Activated T-cell treated with anti-CD3 and anti-CD28 coated beads for 4 hours (primary cell): ENCODE data around the gene GLB1L3.
"Not testable (repeated sequence)": the region's sequence is repeated elsewhere in the genome, so short reads cannot be mapped to it uniquely, and the experiment has no call there.

Source experiments
- DNase-seq: peaks from one replicate; pipeline ENCODE4 v3.0.0-alpha.2; 2020

The GLB1L3 gene

DNA sequence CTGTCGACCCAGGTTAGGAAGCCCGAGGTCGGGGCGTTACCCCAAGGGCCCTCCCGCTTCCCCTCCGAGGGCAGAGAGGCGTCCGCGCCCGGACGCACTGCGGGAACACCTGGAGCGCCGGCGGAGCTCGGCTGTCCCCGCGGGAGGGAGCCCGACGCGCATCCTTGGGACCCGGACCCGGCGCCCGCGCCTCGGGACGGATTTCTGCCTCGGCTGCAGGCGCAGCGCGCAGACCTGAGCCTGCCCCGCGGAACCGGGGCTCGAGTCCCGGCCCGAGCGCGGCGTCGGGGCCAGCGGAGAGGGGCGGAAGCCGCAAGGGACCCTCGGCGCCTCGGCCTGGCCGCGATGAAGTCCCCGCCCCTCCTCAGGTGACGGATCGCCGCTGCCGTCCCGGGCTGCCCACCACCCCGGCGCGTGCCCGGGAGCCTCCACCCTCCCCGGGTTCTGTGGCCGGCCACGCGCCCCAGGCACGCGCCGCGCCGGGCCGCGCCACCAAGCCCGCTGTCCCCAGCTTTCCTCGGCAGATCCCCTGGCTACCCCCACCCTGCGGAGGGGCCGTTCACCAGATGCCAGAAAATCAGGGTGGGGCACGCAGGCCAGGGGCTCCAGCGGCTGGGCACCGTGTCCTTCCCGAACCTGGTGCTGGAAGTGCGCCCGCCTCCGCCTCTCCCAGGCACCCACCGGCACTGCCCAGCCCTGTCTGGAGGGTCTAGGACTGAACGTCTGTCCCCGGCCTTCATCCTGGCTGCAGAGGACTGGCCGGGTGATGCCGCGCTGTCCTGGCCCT is 410 bp downstream of the GLB1L3 start:
- no peak for DNase-seq

DNA sequence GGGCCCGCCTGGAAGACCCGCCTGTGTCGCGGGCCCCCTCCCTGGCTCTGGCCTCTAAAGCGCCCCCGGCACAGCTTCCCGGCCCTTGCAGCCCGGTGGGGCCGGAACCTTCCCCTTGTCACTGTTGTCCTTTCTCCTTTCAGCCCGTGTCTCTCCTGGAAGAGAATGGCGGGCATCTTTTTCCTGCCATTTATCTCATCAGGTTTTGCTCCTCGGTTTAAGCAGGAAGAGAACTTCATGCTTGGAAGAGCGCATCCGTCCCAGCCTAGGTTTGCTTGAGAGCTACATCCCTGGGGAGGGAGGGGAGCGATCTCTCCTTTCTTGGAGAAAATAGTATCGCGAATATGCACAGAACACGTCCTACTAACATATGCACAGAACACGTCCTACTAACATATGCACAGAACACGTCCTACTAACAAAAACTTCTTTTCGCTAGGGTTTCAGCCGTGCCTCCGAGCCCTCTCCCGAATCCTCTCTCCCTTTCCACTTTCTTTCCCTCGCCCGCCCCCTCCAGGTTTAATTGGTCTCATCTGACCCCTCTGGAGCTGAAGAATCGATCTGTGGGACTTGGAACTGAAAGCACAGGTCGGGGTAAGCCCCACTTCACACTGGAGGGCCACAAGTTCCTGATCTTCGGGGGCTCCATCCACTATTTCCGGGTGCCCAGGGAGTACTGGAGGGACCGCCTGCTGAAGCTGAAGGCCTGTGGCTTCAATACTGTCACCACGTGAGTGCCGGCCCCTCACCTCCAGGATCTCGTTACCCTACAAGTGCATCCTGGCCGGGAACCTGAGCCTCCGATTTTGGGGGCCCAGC is 1.2 kb downstream of the GLB1L3 start:
- no peak for DNase-seq

DNA sequence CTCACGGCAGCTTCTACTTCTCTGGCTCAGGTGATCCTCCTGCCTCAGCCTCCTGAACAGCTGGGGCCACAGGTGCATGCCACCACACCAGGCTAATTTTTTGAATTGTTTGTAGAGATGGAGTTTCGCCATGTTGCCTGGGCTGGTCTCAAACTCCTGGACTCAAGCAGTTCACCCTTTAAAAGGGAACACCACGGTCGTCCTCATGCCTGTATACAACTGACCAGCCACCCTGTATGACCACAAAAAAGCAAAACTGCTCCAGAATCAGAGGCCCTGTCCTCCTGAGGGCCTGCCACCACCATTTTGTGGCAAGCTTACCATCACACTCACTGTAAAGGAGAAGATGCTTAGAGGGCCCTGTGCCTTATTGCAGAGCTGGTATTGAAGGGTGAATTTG is 2.2 kb downstream of the GLB1L3 start:
- DNase-seq, result no peak

DNA sequence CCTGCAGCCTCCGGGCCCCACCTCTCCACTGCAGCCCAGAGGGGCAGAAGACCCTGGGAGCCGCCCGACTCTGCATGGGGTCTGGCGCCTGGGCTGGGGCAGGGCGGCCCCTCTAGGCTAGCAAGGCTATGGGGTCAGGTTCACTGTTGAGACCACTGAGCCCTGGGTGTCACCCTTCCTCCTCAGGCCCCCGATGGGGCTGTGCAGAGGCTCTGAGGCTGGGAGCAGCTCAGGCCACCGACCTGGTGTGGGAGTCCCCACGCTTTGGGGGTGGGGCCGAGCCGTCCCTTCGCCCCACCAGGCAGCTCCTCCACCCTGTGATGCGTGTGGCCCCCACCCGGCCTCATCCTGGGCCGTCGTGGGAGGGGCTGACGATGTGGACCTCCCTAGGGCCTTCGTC is 5.5 kb downstream of the GLB1L3 start:
- not testable (repeated sequence) for DNase-seq

DNA sequence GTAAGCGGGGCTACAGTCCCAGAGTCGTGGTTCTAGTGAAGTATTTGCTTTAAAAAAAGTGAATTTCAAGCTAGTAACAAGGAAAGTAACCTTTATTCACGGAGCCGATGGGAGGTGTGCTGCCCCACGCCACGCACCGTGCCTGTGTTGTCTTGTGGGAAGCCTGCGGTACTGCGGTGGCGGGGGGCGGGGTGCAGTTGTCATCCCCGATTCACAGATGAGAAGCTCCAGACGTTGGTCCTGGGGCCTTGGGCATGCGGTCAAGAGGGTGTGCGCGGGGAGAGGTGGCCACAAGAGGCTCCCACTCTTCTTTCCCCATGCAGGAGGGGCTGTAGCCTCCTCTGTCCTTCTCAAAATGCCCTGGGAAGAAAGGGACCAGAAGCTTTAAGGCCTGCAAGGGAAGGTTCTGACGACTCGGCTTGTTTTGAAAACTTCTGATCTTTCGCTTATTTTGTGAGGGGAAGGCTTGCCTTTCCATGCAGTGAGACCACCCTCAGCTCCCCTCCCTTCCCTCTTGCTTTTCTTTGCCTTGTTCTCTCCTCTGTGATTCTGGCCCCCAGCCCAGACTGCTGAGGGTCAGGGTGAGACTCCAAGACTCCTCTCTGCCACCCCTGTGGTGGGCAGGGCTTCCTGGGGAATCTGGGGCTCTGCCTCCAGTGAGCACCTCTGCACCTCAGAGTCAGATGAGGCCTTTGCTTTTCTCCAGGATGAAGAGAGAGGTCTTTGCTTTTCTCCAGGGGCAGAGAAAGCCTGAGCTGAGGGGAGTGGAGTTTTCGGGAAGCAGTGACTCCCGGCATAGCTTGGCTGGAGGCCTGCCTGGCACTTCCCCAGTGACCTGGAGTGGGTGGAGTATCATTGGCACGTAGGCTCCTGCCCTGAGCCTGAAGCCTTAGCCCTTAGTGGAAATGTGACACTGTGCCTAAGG is 6.2 kb downstream of the GLB1L3 start:
- DNase-seq, result no peak

DNA sequence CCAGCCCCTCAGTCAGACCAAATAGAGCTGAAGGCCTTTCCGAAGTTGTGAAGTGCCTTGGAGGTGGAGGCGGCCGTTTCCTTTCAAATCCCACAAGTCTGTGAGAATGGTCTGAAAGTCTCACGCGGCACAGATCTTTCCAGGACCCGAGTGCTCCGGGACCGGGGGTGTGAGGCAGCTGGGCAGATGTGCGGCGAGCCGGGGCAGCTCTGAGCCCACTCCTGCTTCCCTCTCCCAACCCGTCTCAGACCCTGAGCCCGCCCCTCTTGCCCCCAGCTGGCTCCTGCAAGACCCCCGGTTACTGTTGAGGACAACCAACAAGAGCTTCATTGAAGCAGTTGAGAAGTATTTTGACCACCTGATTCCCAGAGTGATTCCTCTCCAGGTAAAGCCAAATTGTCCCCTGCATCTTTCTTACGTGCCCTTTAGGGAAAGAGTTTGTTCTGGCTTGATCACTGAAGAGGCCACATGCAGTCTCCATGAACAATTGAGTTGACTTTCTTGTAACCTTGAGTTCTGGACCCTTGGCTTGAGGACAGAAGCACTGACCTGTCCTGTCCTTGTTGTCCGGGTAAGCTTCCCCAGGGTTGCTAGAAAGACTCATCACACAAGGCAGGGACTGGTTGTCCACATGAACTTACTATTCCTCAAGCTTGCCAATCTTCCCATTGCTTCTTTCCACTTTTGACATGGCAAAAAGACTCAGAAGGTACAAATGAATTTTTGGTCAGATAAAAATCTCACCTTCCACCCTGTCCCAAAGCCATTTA is 7.5 kb downstream of the GLB1L3 start:
- DNase-seq, result no peak

DNA sequence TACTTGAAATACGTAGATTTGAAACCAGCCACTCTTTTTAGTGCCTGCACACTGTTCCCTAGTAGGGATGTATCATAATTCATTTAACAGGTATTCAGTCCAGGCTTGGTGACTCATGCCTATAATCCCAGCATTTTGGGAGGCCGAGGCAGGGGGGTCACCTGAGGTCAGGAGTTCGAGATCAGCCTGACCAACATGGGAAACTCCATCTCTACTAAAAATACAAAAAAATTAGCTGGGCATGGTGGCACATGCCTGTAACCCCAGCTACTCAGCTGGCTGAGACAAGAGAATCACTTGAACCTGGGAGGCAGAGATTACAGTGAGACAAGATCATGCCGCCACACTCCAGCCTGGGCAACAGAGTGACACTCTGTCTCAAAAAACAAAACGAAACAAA is 8.2 kb downstream of the GLB1L3 start:
- not testable (repeated sequence) for DNase-seq

DNA sequence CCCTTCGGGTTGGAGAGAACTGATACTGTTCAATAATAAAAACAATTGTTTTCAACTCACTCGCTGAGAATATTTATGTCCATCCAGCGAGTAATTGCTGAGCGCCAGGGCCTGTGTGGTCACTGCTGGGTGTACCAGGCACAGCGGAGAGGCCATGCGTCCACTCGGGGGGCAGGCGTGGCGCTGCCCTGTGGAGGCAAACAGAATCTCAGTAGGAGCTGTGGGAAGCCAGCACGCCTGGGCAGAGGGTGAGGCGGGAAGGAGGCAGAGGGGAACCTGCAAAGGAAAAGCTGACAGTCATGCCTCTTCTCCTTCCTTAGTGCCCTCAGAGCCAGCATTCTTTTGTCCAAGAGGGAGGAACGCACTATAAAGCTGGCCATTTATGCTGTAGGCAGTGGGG is 11.4 kb downstream of the GLB1L3 start:
- no peak for DNase-seq

DNA sequence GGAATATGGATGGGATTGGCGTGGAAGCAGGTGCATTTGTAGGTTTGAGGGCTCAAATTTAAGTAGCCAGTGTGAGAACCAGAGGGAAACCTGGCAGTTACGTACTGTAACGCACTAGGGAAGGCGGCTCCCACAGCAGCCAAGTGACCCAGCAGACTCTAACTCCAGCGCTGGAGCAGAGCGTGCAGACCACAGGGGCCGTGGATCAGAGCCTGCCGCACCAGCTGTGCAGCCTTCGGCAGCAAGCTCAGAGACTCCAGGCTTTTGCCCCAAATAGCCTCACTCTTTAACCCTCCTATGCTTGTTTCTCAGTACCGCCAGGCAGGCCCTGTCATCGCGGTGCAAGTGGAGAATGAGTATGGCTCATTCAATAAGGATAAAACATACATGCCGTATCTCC is 12.3 kb downstream of the GLB1L3 start:
- no peak for DNase-seq

DNA sequence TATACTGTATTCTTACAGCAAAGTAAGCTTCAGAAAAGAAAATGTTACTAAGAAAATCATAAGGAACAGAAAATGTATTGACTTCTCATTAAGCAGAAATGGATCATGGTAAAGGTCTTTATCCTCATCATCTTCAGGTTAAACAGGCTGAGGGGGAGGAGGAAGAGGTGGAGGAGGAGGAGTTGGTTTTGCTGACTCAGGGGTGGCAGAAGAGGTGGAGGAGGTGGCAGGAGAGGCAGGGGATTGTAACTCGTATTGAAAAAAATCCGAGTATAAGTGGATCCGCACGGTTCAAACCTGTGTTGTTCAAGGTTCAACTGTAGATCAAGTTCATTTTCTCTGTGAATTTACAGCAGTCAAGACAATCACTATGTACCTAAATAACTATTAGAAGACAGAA is 13.0 kb downstream of the GLB1L3 start:
- DNase-seq, result no peak

DNA sequence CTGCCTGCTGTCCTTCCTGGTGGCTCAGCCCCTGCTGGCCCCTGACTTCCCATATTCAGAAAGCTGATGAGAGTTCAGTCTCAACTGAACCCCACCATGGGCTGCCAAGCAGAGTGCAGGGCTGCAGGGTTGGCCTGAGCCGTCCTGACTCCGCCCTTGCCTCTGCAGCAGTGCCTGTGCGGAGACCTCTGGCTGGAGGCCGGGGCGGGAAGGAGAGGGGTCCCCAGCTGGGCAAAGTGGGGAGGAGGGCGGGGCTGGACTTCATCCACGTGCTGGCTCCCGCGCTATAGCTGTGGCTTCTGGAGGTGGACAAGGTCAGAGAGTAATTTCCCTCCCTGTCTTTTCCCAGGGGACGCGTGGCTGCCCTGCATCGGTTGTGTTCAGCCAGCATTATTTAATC is 13.6 kb downstream of the GLB1L3 start:
- no peak for DNase-seq

DNA sequence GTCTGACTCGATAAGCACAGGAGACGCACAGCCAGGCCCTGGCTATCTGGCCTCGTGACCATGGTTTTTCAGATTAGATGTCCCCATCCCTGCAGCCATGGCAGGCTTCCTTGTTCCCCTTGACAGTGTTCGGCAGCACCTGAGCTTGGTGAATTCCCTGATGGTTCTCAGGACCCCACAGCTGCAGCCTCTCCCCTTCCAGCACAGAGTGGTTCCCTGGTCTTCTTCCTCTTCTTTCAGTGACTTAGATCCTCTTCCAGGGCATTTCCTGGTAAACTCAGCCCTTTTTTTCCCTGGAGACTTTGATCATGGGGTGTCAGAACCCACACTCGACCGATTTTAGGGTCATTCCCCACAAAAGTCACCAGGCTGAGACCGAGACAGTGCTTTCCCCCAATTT is 14.5 kb downstream of the GLB1L3 start:
- DNase-seq, result no peak

DNA sequence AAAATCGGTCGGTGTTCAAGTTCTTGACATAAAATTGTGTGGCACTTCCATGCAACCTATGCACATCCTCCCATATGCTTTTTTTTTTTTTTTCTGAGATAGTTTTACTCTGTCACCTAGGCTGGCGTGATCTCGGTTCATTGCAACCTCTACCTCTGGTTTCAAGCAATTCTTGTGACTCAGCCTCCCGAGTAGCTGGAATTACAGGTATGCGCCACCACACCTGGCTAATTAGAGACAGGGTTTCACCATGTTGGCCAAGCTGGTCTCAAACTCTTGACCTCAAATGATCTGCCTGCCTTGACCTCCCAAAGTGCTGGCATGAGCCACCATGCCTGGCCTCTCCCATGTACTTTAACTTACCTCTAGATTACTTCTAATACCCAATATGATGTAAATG is 15.0 kb downstream of the GLB1L3 start:
- no peak for DNase-seq

DNA sequence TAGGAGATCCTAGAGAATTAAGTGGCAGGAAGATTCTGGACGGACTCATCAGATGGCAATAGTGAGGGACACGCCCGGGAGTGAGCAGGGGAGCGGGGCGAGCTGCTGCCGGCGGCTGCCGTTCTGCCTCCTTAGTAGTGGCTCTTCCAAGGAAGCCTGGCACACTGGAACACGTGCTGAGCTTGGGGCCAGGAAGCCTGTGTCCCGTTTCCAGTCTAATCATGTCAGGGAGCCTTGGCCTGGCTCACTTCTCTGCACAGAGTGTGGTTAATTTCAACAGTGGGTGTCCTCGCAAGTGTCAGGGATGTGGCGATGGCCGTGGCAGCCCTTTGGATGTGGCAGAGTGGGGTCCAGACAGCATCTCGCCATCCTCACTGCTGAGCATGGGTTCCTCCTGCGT is 16.5 kb downstream of the GLB1L3 start:
- DNase-seq, result no peak

DNA sequence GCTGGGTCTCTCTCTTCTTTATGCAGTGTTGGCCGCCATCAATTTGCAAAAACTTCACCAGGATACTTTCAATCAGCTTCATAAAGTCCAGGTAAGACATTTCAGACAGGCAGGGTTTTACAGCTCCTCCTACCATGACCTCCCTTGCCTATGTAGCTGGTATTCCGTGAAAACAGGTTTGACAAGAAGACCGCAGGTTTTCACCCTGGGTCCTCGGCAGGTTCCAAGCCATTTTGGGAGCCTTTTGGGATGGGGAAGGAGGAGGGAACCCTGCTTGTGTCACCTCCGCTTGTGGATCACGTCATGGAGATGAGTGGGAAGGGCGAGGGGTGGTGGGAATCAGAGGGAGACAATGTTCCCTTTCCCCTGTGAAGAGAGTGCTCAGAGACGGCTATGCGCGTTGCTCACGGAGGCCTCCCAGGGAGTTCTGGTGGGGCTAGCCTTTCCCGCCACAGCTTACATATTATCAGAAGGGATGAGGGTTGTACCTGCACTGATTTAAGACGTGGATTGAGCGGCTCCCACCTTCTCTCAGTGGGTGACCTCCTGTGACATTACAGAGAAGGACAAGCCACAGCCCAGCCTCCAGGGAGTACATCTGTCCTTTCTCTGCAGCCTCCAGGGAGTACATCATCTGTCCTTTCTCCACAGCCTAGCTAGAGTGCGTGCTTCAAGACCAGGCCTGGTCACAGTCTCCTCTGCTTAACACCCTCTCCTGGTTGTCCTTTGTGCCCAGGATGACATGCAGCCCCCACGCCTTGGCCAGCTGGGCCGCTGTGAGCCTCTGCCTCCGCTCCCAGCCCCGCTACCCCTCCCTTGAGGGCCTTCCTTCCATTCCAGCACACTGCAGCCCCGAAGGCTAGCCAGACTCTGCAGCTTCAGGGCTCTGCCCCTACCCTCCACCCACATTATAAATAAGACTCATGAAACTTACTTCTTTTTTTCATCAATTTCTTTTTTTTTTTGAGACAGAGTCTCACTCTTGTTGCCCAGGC is 17.2 kb downstream of the GLB1L3 start:
- DNase-seq, result no peak

DNA sequence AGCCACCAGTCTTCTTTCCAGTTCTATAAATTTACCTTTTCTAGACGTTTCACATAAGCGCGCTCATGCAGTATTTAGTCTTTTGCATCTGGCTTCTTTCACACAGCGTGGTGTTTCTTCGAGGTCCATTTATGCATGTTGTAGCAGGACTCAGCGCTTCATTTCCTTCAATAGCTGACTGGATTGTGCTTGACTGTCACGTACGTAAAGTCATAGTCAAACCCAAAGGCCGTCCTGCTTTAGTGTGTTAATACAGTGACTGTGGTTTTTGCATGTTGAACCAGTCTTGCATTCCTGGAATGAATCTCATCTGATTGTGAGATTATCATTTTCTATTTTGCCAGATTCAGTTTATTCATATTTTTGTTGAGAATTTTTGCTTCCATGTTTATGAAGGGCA is 18.5 kb downstream of the GLB1L3 start:
- DNase-seq, result no peak

DNA sequence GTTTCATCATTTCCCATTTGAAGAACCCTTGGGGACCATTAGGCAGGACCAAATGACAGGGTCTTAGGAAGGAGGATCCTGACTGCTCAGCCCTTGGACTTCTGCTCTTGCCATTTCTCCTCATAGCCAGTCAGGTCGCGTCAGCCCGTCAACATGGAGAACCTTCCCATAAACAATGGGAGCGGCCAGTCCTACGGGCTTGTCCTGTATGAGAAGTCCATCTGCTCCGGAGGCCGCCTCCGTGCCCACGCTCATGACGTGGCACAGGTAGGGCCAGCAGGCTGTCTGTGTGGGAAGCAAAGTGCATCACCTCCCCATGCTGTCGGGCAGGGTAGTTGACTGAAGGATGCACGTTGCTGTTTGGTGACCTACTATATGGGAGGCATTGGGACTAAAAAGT is 36.0 kb downstream of the GLB1L3 start:
- DNase-seq, result no peak

DNA sequence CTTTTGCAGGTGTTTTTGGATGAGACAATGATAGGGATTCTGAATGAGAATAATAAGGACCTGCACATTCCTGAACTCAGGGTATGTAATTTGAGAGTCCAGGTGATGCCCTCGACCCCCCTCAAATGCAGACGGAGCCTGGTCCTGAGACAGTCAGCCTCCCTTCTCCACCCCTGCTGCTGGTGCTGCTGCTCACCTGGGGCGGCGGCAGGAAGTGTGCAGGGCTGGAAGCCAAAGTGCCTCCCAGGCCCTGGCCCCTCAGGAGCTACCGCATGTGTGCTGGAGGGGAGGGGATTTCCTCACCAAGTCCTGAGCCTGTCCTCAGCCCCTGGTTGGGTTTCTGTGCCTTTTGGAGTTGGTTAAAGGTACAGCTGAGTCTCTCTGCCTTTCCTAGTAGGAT is 36.6 kb downstream of the GLB1L3 start:
- no peak for DNase-seq

DNA sequence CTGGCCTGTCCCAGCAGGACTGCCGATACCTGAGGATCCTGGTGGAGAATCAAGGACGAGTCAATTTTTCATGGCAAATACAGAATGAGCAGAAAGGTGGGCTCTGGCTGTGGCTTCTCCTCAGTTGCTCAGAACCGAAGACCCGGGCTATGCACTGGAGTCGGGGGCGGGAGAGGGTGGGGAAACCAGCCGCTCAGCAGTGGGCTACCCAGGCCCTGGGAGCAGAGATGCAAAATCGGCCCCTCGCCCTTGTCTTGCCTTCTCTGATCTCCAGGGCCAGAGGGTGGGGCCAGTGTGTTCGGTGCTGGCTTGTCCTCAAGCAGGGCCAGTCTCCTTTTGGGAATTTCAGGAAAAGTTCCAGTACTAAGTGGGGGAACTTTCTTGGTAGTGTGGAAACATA is 37.2 kb downstream of the GLB1L3 start:
- DNase-seq, result no peak

DNA sequence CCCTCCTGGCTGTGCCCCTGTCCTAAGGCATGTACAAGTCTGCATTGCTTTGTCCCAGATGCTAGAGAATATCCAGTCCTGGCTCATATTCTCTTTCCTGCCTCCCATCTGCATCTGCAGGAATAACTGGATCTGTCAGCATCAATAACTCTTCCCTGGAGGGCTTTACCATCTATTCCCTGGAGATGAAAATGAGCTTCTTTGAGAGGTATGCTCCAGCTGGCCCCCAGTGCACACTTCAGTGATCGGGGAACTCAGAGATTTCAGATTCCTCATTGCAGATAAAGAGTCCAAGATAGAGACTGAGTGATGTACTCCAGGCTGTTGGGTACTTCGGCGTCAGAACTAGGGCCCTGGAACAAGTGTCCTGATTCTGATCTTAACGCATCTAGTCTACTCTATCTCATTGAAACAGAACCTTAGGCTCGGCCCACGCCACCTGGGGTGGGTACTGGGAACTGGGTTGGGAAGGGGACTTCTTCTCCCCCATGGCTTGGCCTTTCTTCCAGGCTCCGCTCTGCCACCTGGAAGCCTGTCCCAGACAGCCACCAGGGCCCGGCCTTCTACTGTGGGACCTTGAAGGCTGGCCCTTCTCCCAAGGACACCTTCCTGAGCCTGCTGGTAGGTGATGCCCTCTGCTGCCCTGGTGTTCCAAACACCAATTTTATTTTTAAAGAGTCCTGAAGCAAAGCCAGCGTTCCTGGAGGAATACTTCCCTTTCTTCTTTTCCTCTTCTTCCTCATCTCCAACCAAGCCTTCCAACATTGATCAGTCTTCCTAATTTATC is 37.8 kb downstream of the GLB1L3 start:
- no peak for DNase-seq
